ACHN (cell line): ENCODE results near the gene FOXC2.

Experiments used
- DNase-seq: peaks from one replicate; pipeline ENCODE4 v3.0.0-alpha.2; 2015
- in situ Hi-C: cut with HindIII; loops from 2 replicates; pipeline ENCODE4 v1.10.0; 2017; ENCODE audit warnings: low sequenced_read_pairs, low pct_ligation_motif_present, low pct_unique_long_range_greater_than_20kb

The FOXC2 gene

DNA sequence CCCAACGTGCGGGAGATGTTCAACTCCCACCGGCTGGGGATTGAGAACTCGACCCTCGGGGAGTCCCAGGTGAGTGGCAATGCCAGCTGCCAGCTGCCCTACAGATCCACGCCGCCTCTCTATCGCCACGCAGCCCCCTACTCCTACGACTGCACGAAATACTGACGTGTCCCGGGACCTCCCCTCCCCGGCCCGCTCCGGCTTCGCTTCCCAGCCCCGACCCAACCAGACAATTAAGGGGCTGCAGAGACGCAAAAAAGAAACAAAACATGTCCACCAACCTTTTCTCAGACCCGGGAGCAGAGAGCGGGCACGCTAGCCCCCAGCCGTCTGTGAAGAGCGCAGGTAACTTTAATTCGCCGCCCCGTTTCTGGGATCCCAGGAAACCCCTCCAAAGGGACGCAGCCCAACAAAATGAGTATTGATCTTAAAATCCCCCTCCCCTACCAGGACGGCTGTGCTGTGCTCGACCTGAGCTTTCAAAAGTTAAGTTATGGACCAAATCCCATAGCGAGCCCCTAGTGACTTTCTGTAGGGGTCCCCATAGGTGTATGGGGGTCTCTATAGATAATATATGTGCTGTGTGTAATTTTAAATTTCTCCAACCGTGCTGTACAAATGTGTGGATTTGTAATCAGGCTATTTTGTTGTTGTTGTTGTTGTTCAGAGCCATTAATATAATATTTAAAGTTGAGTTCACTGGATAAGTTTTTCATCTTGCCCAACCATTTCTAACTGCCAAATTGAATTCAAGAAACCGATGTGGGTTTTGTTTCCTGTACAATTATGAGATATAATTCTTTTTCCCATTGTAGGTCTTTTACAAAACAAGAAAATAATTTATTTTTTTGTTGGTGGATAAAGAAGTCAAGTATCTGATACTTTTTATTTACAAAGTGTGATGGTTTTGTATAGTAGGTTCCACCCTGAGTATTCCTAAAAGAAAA is 2.3 kb downstream of the FOXC2 start:
- DNase-seq, result no peak
- in situ Hi-C loops, result no loop called here

DNA sequence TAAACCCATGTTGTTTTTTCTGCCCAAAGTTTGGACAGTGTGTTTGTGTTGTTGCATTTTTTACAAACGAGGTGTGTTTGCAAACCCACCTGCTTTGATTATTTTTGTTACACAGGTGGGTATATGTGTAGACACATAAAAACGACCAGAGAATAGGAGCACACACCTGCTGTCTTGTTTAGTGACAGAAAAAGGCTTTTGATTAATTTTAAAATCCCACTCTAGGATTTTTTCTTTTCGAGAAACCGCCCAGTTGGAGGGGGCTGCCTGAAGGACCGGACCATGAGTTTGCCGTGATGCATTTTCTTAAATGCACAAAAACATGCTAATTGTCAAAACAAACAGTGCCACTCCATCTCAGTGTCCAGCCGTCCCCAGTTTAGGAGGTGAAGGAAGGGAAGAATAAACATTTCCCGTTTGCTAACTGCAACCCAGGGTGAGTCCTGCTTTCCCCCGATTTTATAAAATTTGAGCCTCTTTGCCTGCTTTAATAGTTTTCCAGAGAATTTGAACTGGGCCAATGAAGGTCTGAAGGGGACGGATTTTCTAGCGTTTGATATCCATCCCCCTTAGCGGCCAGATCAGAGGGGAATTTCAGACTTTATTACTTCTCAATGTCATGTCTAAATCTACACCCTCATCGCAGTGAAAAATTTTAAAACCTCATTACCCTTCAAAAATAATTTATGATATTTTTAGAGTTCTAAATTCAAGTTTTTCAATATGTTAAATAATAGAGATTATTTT is 3.2 kb downstream of the FOXC2 start:
- DNase-seq, result no peak
- in situ Hi-C loops, result no loop called here

DNA sequence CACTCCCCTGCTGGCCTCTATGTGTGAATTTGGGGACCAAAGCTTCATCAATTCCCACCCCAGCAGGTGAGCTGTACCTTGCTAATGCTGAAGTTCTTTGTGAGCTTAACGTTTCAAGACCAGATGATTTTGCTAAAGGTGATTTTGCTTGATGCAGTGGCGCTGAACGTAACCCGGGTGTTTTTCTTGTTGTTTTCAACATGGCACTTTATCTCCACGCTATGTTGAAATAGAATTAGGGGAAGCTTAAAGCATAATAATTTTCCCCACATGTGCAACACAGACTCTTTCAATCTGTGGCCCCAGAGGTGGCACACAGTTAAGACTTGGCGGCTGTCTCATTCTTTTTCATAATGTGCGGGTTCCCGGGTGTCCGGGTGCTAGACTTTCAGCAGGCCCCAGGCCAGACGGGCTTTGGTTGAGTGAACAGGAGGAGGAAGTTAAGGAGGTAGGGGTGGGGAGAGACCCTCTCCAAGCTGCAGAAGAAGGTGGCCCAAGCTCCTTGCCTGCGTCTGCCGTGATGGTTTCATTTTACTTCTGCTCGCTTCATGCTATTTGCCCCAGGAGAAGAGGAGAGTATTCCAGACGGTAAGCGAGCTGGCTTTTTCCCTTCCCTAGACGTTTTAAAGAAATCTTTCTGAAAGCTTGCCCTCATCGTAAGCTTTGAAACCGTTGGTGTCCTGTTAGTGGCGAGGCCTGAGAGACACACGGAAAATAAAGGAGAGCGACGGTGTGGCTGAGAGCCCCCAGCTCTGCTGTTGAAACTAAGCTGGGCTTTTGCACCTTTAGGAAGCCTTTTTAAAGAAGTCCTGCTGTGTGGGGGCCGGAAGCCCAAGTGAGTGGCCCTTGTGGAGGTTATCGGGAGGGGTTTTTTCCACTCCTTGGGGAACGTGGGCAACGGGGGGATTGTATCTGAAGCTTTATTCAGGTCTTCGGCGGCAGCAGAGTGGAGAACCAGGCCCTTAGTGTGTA is 4.2 kb downstream of the FOXC2 start:
- no peak for DNase-seq
- in situ Hi-C loops, result no loop called here

DNA sequence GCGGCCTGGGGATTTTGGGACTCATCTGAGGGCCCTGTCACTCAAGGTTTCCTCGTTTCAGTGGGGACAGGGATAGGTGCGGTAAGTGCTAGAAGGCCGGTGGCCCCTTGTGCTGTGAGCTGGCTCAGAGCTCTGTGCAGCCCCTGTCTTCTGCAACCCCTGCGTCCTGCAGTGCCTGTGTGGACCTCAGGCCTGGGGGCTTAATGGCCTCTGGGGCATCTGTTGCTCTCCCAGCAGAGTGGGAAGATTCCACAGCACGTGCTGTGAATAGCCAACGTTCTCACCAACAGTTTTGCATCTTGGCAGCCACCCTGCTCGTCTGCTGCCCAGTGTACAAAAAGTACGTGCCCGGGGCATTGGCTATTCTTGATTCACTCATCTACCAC is 4.9 kb downstream of the FOXC2 start:
- no peak for DNase-seq
- in situ Hi-C loops, result no loop called here

DNA sequence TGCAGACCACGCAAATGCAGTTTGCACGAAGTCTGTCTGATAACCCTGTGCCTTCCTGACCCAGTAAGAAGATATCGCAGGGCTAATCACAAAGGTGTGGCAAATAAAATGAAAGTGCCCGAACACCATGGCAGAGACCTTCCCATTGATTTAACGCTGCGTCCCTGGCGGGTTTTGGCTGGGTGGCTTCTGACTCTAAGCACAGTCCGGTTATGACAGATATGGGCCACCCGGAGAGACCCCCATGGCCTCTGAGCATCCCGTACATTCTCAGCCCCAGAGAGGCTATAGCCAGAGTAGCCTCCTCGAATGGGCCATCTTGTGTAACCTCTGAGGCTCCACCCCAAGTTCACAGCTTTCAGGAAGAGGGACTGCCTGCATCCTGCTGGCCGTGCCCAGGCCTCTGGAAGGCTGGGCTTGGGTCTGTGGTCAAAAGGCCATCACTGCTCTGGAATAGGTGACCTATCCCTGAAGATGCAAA is 5.5 kb downstream of the FOXC2 start:
- no peak for DNase-seq
- in situ Hi-C loops, result no loop called here

DNA sequence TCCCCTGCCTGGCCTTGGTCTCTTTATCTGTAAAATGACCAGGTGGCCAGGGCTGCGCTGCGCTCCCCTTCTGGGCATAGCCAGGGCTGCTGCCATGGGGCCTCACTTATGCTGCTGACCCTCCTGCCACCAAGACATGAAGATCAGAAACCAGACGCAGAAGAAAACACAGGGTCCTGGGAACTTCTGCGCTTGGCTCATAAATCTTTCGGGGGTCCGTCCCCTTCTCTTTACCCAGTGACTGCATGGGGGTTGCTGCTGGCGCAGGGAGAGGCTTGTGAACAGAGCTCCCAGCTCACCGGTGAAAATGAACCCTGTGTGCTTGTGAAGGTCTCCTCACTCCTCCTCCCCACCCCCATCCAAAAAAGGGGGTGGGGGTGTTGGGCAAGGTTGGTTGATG is 6.0 kb downstream of the FOXC2 start:
- DNase-seq, result no peak
- in situ Hi-C loops, result no loop called here

DNA sequence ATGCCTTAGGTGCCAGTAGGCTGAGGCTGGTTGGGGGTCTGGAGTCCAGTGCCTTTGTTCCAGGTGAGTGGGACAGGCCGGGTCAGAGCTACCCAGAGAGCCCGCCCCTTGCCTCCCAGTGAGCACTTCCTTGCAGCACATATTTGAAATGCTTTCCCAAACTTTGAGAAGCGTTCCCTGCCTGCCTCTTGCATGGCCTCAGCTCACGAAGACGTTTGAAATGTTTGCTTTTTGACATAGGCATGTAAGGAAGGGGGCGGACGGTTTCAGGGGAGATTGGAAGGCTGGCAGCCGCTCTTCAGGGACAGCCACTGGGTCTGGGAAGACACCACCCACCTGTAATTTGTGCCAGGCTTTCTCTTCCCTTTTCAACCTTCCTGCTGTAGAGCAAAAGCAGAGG is 6.6 kb downstream of the FOXC2 start:
- in situ Hi-C loops, result no loop called here
- DNase-seq, result no peak

DNA sequence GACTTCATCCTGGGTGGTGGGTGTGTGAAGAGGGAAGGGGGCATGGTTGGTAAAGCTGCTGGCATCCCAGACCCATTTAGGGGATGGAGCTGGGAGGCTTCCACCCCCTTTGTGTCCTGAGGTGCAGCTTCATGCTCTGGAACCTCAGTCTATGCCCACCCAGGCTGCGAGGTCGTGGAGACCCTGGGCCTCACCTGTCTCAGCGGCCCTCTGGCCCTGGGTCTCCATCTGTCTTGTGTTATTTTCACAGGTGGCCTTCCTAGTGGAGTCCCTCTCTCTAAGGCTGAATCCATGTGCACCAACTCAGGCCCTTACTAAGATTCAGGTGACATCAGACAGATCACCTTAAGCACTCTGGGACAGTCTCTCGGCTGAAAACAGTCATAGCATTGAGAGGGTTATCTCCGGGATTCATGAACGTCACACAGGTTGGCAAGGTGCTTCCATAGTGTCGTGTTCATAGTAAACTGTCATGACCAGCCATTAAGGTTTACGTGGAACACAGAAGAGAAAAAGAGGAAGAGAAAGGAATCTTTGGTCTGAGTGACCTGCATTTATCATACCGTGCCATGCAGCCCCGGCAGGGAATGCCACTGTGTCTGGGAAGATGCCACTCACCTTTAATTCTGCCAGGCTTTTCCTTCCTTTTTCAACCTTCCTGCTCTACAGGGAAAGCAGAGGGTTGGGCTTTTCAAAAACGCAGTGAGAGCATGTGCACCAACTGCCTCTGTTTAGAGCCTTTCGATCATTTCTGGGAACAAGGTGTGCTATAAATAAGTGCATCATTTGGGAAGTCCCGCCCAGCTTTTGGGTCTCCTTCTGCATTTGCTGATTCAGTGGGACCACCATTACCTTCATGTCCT is 7.2 kb downstream of the FOXC2 start:
- in situ Hi-C loops, result no loop called here

DNA sequence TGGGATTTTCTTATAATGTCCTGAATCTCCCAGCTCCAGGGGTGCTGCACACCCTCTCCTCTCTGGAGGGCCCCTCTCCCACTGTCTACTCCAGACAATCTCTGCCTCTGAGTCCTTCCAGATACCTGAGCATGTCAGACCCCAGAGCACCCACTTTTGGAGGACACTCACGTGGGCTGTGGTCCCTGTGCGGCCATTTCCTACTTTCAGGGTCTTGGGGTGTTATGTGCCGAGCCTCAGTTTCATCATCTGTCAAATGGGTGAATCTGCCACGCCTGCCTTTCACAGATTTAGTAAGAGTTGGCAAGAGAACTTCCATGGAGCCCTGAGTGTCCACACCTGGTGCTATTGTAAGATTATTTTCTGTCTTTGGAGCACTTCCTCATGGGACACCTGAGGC is 8.0 kb downstream of the FOXC2 start:
- no peak for DNase-seq
- in situ Hi-C loops, result no loop called here

More for the DNA sequence above, 7.2 kb downstream of the FOXC2 start:
- DNase-seq, result no peak

DNA sequence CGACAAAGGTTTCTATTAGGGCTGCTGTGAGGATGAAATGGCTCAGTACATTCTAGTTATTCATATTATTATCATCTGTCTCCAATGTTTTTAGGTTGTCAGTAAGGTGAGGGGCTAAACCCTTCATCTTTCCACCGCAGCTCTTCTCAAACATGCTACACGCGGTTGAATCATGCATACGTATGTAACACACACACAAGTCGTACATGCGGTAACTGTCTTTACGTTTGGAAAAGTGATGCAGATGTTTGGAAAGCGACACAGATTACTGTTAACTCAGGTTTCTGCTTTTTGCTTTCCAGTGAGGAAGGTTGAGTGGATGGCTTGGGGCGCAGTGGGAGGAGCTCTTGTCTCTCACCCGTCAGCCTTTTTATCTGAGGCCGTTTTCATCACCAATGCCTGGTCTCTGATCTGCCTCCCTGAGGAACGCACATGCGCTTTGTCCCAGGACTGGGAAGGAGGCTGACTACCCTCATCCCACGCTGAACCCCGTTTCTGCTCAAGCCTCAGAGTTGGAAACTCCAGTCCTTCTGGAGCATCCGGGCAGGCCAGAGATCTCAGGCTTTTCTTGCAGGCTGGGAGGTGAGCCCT is 8.6 kb downstream of the FOXC2 start:
- in situ Hi-C loops, result no loop called here
- DNase-seq, result no peak

DNA sequence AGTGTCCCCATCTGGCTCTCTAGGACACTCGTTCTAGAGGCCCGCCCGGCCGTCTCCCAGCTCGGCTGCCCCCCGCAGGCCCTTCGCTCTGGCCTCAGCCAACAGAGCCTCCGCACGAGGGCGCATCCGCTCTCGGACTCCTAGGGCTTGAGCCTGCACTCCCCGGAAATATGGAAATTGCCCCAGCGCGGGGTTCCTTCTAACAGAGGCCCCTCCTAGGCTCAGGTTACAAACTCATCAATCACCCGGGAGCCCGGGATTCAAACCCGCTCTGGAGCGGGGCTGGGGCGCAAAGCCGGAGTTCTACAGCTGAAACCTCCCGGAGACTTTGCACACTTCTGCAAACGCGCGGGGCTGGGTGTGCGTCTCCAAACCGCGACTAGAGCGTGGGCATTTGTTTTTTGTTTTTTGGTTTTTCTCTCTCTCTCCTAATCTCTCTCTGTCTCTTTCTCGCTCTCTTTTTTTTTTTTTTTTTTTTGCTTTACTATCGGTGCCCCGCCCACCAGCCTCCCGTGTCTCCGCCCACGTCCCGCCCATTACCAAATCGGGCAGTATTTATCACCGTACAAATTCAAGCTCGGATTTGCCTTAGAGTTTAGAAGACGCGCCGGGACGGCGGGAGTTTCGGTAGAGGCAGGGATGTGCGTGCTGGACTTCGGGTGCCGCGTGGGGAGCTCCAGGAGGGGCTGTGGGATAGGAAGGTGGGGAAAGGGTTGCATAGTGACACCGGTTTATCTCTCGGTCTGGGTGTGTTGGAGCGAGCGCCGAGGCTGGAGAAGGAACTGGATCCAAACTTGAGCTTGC is 9.3 kb downstream of the FOXC2 start:
- in situ Hi-C loops, result no loop called here
- DNase-seq, result peak; percentile 98

DNA sequence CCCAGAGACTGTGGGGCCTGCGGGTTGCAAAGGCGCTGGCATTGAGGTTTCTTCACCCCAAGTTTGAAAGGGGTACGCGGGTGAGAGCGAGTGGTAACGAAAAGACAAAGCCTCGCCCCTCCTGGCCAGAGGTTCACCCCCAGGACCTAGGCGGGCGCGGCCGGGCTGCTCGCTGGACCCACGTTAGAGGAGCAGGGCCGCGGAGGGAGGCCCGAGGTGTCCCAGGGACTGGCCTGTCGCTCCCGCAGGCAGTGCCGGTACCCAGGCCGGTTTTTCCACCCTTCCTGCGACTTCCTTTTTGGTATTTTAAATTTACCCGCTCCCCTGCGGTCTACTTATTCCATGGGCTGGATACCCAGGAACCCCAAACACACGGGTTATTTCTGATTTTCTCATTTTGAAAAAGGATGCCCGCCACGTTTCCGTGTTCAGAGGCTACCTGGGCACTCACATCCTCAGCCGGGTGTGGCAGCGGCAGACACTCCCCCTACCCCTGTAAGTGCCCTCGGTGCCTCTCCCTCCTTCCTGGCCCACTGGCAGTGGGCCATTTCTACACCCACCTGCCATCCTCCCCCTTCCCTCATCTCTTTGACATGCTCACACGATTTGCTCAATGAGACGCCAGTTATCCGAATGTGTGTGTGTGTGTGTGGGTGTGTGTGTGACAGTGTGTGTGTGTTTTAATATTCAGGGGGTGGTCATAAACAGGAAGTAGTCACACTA is 10.1 kb downstream of the FOXC2 start:
- in situ Hi-C loops, result no loop called here

DNA sequence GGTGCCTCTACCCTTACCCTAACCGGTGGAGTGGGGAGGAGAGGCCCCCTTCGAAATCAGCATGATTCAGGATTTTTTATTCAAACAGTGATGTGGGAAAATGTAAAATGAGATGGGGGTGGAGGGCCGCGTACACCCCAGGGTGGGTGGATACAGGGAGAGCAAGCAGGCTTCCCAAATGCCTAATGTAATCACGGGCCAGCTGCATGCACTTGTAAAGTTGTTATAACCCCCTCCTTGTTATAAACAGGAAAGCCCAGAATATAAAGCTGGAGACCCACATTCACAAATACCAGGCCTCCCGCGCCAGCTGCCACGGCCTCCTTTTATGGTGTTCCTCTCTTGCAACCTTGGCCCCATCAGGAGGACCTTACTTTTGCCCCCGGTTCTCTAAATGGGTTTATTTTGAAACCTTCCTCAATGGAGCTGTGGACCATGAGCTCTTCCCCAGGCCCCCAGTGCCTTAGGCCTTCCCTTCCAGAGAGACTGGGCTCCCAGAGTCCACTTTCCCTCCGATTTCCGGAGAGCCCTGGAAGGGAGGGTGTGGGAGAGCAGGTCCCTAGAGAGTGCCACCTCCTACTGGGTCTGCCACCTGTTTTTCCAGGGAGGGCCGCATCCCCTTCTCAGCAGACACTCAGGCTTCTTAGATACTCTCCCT is 10.8 kb downstream of the FOXC2 start:
- in situ Hi-C loops, result no loop called here
- DNase-seq, result no peak

More for the DNA sequence above, 10.1 kb downstream of the FOXC2 start:
- DNase-seq, result no peak

DNA sequence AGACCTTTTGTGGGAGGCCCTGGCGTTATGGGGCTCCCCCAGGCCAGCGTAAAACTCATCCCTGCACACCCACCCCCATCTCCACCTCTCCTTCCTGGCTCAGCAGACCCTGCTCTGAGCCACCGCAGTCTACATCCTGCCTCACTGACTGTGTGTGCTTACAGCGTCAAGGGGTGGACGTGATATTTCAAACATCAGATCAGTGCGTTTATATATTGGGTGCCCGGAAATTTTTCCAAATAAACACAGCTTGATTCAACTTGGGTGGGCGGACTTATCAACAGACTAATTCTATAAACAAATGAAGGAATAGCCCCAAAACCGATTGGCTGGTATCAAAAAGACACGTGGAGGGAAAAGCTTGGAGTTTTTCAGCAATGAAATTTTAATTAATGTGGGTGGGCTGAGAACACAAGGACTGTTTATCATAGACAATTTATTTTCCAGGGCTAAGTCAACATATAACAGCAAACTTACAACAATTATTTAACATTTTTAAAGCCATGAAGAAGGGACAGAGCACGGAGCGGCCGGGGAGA is 11.5 kb downstream of the FOXC2 start, which contains the start of gene FOXL1:
Gene FOXL1, plus strand, starts transcription at position 489 of the 539 bp plus-strand sequence. CDS start 175 bp downstream, outside the sequence.
- no peak for DNase-seq
- in situ Hi-C loops, result no loop called here

DNA sequence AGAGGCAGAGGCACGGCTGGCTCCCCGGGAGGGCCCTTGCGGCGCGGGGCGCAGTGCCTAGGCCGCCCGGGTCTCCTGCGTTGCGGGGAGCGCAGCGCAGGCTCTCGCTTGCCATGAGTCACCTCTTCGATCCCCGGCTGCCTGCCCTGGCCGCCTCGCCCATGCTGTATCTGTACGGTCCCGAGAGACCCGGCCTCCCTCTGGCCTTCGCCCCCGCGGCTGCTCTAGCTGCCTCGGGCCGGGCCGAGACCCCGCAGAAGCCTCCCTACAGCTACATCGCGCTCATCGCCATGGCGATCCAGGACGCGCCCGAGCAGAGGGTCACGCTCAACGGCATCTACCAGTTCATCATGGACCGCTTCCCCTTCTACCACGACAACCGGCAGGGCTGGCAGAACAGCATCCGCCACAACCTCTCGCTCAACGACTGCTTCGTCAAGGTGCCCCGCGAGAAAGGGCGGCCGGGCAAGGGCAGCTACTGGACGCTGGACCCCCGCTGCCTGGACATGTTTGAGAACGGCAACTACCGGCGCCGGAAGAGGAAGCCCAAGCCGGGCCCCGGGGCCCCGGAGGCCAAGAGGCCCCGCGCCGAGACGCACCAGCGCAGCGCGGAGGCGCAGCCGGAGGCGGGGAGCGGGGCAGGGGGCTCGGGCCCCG is 12.1 kb downstream of the FOXC2 start:
- in situ Hi-C loops, result no loop called here
- no peak for DNase-seq
